C1 segment of cervical spinal cord (tissue), 14 donors: Measurements from ENCODE around the gene TPGS2.
"Not testable (repeated sequence)": the region's sequence is repeated elsewhere in the genome, so short reads cannot be mapped to it uniquely, and the experiment has no call there.

ENCODE experiments used
- DNase-seq, 14 donors: peaks; one replicate each; lab custom pipeline; 2025; lab: John Stamatoyannopoulos, UW

The TPGS2 gene

GRCh38 chr18:36821681-36822080 is 7.1 kb downstream of the TPGS2 start:
- no peak for DNase-seq

GRCh38 chr18:36819621-36820020 is 9.2 kb downstream of the TPGS2 start:
- no peak for DNase-seq

- DNase-seq, result no peak
Observed at GRCh38 chr18:36818652-36819051, 10.2 kb downstream of the TPGS2 start.

- no peak for DNase-seq
Observed at GRCh38 chr18:36817039-36817438, 11.8 kb downstream of the TPGS2 start.

- DNase-seq, result not testable (repeated sequence)
Observed at GRCh38 chr18:36816096-36816495, 12.7 kb downstream of the TPGS2 start.

- no peak for DNase-seq
Observed at GRCh38 chr18:36814994-36815393, 13.8 kb downstream of the TPGS2 start.

- DNase-seq, result no peak
Observed at GRCh38 chr18:36813824-36814223, 15.0 kb downstream of the TPGS2 start.

- DNase-seq, result no peak
Observed at GRCh38 chr18:36813101-36813775, 15.6 kb downstream of the TPGS2 start.

- no peak for DNase-seq
Observed at GRCh38 chr18:36812678-36813077, 16.1 kb downstream of the TPGS2 start.

- DNase-seq, result no peak
Observed at GRCh38 chr18:36811955-36812354, 16.8 kb downstream of the TPGS2 start.

GRCh38 chr18:36811430-36811829 is 17.4 kb downstream of the TPGS2 start:
- DNase-seq, result no peak

- peak in 7 of 14 donors; percentile 5 to 63 (median 10) for DNase-seq
Observed at GRCh38 chr18:36809590-36810381, 19.0 kb downstream of the TPGS2 start.

- no peak for DNase-seq
Observed at GRCh38 chr18:36808681-36809080, 20.1 kb downstream of the TPGS2 start.

- DNase-seq, result no peak
Observed at GRCh38 chr18:36805105-36805504, 23.7 kb downstream of the TPGS2 start.

- DNase-seq, result no peak
Observed at GRCh38 chr18:36798738-36799473, 29.9 kb downstream of the TPGS2 start.

GRCh38 chr18:36792634-36793283 is 36.0 kb downstream of the TPGS2 start:
- no peak for DNase-seq

- no peak for DNase-seq
Observed at GRCh38 chr18:36786686-36787085, 42.1 kb downstream of the TPGS2 start.

- DNase-seq, result no peak
Observed at GRCh38 chr18:36783792-36784191, 45.0 kb downstream of the TPGS2 start.

GRCh38 chr18:36782710-36783109 is 46.1 kb downstream of the TPGS2 start:
- DNase-seq, result no peak

GRCh38 chr18:36780748-36781147 is 48.1 kb downstream of the TPGS2 start:
- DNase-seq, result no peak

- no peak for DNase-seq
Observed at GRCh38 chr18:36777566-36777965, 51.2 kb downstream of the TPGS2 start.

GRCh38 chr18:36776650-36777049 is 52.2 kb downstream of the TPGS2 start:
- DNase-seq, result no peak
